H1 (cell line): ENCODE measurements around the gene HLF.

Experiments
- CEBPB ChIP-seq: IDR thresholded peaks from 2 replicates; pipeline ENCODE4 v1.6.1; 2012; ENCODE audit warnings: low read depth, low read length
- JUN ChIP-seq: IDR thresholded peaks from 2 replicates; pipeline ENCODE4 v1.6.1; 2011; ENCODE audit warnings: low read depth, mild to moderate bottlenecking, improper control_type of control experiment, low read length
- POLR2A ChIP-seq, 2 experiments: IDR thresholded peaks; 1 replicate in 1 of 2; 2 replicates in 1 of 2; pipeline ENCODE4 v1.6.1; 2011; ENCODE audit warnings: low read depth in 2 of 2, low read length in 2 of 2, mild to moderate bottlenecking in 2 of 2; ENCODE audit errors: control extremely low read depth in 1 of 2
- POLR2AphosphoS5 ChIP-seq: IDR thresholded peaks from 2 replicates; pipeline ENCODE4 v1.6.1; 2011; ENCODE audit warnings: low read depth, low read length
- SIN3A ChIP-seq, 2 experiments: IDR thresholded peaks in 1 of 2; conservative IDR thresholded peaks in 1 of 2; 2 replicates each; pipeline ENCODE4 v1.6.1; 2011 to 2012; ENCODE audit warnings: low read length in 2 of 2, improper control_type of control experiment in 1 of 2, low read depth in 1 of 2, mild to moderate bottlenecking in 1 of 2
- TAF7 ChIP-seq: optimal IDR thresholded peaks from 2 replicates; pipeline ENCODE3; 2011; ENCODE audit warnings: low read depth, mild to moderate bottlenecking, inconsistent platforms, low read length, moderate library complexity, borderline replicate concordance
- YY1 ChIP-seq: IDR thresholded peaks from 2 replicates; pipeline ENCODE4 v1.6.1; 2011; ENCODE audit warnings: low read depth, mild to moderate bottlenecking, low read length
- ZNF274 ChIP-seq: IDR thresholded peaks from 2 replicates; pipeline ENCODE4 v1.7.0; 2012; ENCODE audit warnings: low read length, borderline replicate concordance; ENCODE audit errors: extremely low read depth
- TF ChIP-seq, protein P1 (sequence below), 3 experiments: IDR thresholded peaks; 1 replicate in 2 of 3; 2 replicates in 1 of 3; pipeline versions ENCODE4 v1.5.1 to v1.6.1; 2011; ENCODE audit warnings: low read length in 3 of 3, mild to moderate bottlenecking in 3 of 3, inconsistent platforms in 2 of 3, low read depth in 1 of 3, moderate library complexity in 1 of 3; ENCODE audit not compliant: insufficient read depth in 1 of 3; ENCODE audit errors: control extremely low read depth in 1 of 3

DNA sequence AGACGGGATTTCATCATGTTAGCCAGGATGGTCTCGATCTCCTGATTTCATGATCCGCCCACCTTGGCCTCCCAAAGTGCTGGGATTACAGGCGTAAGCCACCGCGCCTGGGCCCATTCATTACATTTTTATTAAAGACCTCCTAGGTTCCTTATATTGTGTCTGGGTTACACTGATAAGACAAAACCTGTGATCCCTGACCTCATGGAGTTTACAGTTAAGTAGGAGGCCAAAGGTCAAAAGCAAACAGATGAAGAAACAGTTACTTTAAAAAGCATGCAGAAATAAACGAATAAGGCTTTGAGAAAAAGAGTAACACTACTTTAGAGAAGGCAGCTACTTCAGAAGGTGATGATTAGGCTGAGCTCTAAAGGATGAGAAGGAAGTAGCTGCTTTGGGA lies 14.9 kb upstream of the HLF start:
- TF ChIP-seq SIN3A (conservative IDR thresholded peaks at IDR 0.05 in 1 of 2, IDR thresholded peaks at IDR 0.05 in 1 of 2; ENCODE audit: low read depth in 1 of 2, low read length in 2 of 2) (no peak), POLR2AphosphoS5 (no peak), TAF7 (no peak), CEBPB (no peak), JUN (no peak), ZNF274 (no peak), POLR2A (IDR thresholded peaks at IDR 0.05; ENCODE audit: control extremely low read depth in 1 of 2, low read depth in 2 of 2, low read length in 2 of 2) (no peak), YY1 (no peak)
- TF ChIP-seq, protein P1, sequence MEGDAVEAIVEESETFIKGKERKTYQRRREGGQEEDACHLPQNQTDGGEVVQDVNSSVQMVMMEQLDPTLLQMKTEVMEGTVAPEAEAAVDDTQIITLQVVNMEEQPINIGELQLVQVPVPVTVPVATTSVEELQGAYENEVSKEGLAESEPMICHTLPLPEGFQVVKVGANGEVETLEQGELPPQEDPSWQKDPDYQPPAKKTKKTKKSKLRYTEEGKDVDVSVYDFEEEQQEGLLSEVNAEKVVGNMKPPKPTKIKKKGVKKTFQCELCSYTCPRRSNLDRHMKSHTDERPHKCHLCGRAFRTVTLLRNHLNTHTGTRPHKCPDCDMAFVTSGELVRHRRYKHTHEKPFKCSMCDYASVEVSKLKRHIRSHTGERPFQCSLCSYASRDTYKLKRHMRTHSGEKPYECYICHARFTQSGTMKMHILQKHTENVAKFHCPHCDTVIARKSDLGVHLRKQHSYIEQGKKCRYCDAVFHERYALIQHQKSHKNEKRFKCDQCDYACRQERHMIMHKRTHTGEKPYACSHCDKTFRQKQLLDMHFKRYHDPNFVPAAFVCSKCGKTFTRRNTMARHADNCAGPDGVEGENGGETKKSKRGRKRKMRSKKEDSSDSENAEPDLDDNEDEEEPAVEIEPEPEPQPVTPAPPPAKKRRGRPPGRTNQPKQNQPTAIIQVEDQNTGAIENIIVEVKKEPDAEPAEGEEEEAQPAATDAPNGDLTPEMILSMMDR (IDR thresholded peaks at IDR 0.05; ENCODE audit: control extremely low read depth in 1 of 3, insufficient read depth in 1 of 3, low read depth in 1 of 3, low read length in 3 of 3): no peak
